GM13976 (cell line): ENCODE data around the gene NAP1L5.

ENCODE experiments used
- DNase-seq: peaks from one replicate; pipeline ENCODE4 v3.0.0; 2012; ENCODE audit warnings: low spot score
- CTCF ChIP-seq: IDR thresholded peaks from 2 replicates; pipeline ENCODE4 v1.5.1; 2012; ENCODE audit warnings: borderline replicate concordance, mild to moderate bottlenecking; ENCODE audit not compliant: insufficient read depth; ENCODE audit errors: extremely low read depth, missing control alignments, control extremely low read depth
- in situ Hi-C: fragments of 300-500 bp; cut with MboI; formaldehyde crosslinking; loops from one replicate; pipeline ENCODE4 v1.12.0; 2022; ENCODE audit warnings: low sequenced_read_pairs, mixed read lengths, inconsistent platforms; ENCODE audit not compliant: unreplicated experiment

Gene NAP1L5

GRCh38 chr4:88702782-88703181 is 5.2 kb upstream of the NAP1L5 start:
- no peak for TF ChIP-seq CTCF
- DNase-seq, result no peak
- in situ Hi-C loops, result no loop called here

- DNase-seq, result peak; percentile 8
- in situ Hi-C loops, result no loop called here
- no peak for TF ChIP-seq CTCF
These were observed 890 bp upstream of the NAP1L5 start for GRCh38 chr4:88698519-88698918.

- in situ Hi-C loops, result no loop called here
- no peak for DNase-seq
- TF ChIP-seq CTCF, result no peak
These were observed 488 bp downstream of the NAP1L5 start for GRCh38 chr4:88697141-88697540.

GRCh38 chr4:88696630-88697029 is 999 bp downstream of the NAP1L5 start:
- TF ChIP-seq CTCF, result no peak
- in situ Hi-C loops, result no loop called here
- no peak for DNase-seq

- TF ChIP-seq CTCF, result no peak
- no peak for DNase-seq
- in situ Hi-C loops, result no loop called here
These were observed 3.8 kb downstream of the NAP1L5 start for GRCh38 chr4:88693792-88694191.

GRCh38 chr4:88690355-88690754 is 7.3 kb downstream of the NAP1L5 start:
- no peak for DNase-seq
- in situ Hi-C loops, result no loop called here
- no peak for TF ChIP-seq CTCF

GRCh38 chr4:88681209-88681608 is 16.4 kb downstream of the NAP1L5 start:
- in situ Hi-C loops, result no loop called here
- DNase-seq, result no peak
- TF ChIP-seq CTCF, result no peak
